Keratinocyte (primary cell): Measurements from ENCODE around the gene KLK6. TPM values are rescaled to one million over a fixed set of nuclear protein-coding genes. Genes with fewer than 3 reads are reported as not detected.

Experiments
- DNase-seq: peaks from one replicate; pipeline ENCODE4 v3.0.0-alpha.2; 2011; ENCODE audit warnings: low read depth, missing footprints, low spot score
- FAIRE-seq: peaks from 2 replicates; lab custom pipeline; 2011; peaks lifted over from hg19 to GRCh38; lab: Jason Lieb, UNC
- H2AFZ ChIP-seq: 2 replicates; pipeline ENCODE4 v1.6.0; 2012; ENCODE audit warnings: low read length, control low read depth, inconsistent platforms; ENCODE audit not compliant: control insufficient read depth
- H3K27ac ChIP-seq: 2 replicates; pipeline ENCODE4 v1.5.1; 2011; ENCODE audit warnings: low read length; ENCODE audit not compliant: control insufficient read depth, insufficient read depth
- H3K27me3 ChIP-seq: 3 replicates; pipeline ENCODE4 v1.6.0; 2011; ENCODE audit warnings: low read length; ENCODE audit not compliant: control insufficient read depth, insufficient read depth; ENCODE audit errors: extremely low read depth
- H3K36me3 ChIP-seq, 2 experiments: 2 replicates in 1 of 2; 3 replicates in 1 of 2; pipeline ENCODE4 v1.5.1; 2011; ENCODE audit warnings: low read length in 2 of 2, mild to moderate bottlenecking in 1 of 2; ENCODE audit not compliant: control insufficient read depth in 2 of 2, insufficient read depth in 2 of 2; ENCODE audit errors: extremely low read depth in 1 of 2
- H3K4me1 ChIP-seq: 3 replicates; pipeline ENCODE4 v1.5.1; 2011; ENCODE audit warnings: low read length; ENCODE audit not compliant: control insufficient read depth, insufficient read depth; ENCODE audit errors: extremely low read depth
- H3K4me2 ChIP-seq: 3 replicates; pipeline ENCODE4 v1.6.0; 2011; ENCODE audit warnings: low read depth, low read length; ENCODE audit not compliant: control insufficient read depth, insufficient read depth; ENCODE audit errors: extremely low read depth
- H3K4me3 ChIP-seq, 3 experiments: fragments of 200-600 bp in 1 of 3; sonication (generic) in 1 of 3; 2 replicates in 2 of 3; 3 replicates in 1 of 3; pipeline ENCODE4 v1.5.1; 2011 to 2016; ENCODE audit warnings: low read length in 3 of 3, mild to moderate bottlenecking in 3 of 3, control low read depth in 2 of 3, inconsistent platforms in 1 of 3, low read depth in 1 of 3, mixed read lengths in 1 of 3, mixed run types in 1 of 3, moderate library complexity in 1 of 3; ENCODE audit not compliant: control insufficient read depth in 2 of 3, insufficient read depth in 2 of 3; ENCODE audit errors: extremely low read depth in 1 of 3
- H3K79me2 ChIP-seq: 2 replicates; pipeline ENCODE4 v1.6.0; 2012; ENCODE audit warnings: low read length; ENCODE audit not compliant: control insufficient read depth, insufficient read depth
- H3K9ac ChIP-seq: 3 replicates; pipeline ENCODE4 v1.6.0; 2011; ENCODE audit warnings: low read length; ENCODE audit not compliant: control insufficient read depth, insufficient read depth; ENCODE audit errors: extremely low read depth
- H3K9me1 ChIP-seq: 3 replicates; pipeline ENCODE4 v1.6.0; 2011; ENCODE audit warnings: low read length; ENCODE audit not compliant: control insufficient read depth, insufficient read depth; ENCODE audit errors: extremely low read depth
- H3K9me3 ChIP-seq: 2 replicates; pipeline ENCODE4 v1.5.1; 2012; ENCODE audit warnings: low read depth, low read length; ENCODE audit not compliant: control insufficient read depth
- H4K20me1 ChIP-seq: 3 replicates; pipeline ENCODE4 v1.6.0; 2011; ENCODE audit warnings: low read length; ENCODE audit not compliant: control insufficient read depth, insufficient read depth; ENCODE audit errors: extremely low read depth
- EZH2 ChIP-seq: IDR thresholded peaks from one replicate; pipeline ENCODE4 v1.6.1; 2012; ENCODE audit warnings: inconsistent platforms, mild to moderate bottlenecking, low read length, moderate library complexity
- dilution Hi-C: fragments of 300-500 bp; cut with MboI; formaldehyde crosslinking; loops from one replicate; pipeline ENCODE4 v1.7.0; 2020; ENCODE audit warnings: low sequenced_read_pairs; ENCODE audit not compliant: extremely low pct_ligation_motif_present
- polyA plus RNA-seq, 5 experiments: library from polyadenylated mRNA; depleted of rRNA in 3 of 5; stranded (reverse) in 3 of 5; stranded (forward) in 1 of 5; unstranded in 1 of 5; fragments of >200 nt; gene quantifications; 1 replicate in 1 of 5; 2 replicates in 3 of 5; 3 replicates in 1 of 5; pipeline versions ENCODE4 v1.2.1 to v1.2.3, GENCODE V29; 2011 to 2012; ENCODE audit warnings: missing spikeins in 2 of 5, low read depth in 1 of 5, low replicate concordance in 1 of 5
- TF ChIP-seq, protein P1 (sequence below), 3 experiments: IDR thresholded peaks in 1 of 3; conservative IDR thresholded peaks in 1 of 3; optimal IDR thresholded peaks in 1 of 3; 2 replicates in 2 of 3; 3 replicates in 1 of 3; pipeline versions ENCODE3 to v1.5.1; 2011; ENCODE audit warnings: low read length in 3 of 3, mild to moderate bottlenecking in 3 of 3, moderate library complexity in 2 of 3, control low read depth in 1 of 3, inconsistent platforms in 1 of 3; ENCODE audit not compliant: insufficient read depth in 2 of 3; ENCODE audit errors: extremely low read depth in 1 of 3

Gene KLK6
- polyA plus RNA-seq, 1 donor (not counting 4 experiments of a cell fraction or from before 2014, with no cell fraction given): 1.9 TPM

DNA sequence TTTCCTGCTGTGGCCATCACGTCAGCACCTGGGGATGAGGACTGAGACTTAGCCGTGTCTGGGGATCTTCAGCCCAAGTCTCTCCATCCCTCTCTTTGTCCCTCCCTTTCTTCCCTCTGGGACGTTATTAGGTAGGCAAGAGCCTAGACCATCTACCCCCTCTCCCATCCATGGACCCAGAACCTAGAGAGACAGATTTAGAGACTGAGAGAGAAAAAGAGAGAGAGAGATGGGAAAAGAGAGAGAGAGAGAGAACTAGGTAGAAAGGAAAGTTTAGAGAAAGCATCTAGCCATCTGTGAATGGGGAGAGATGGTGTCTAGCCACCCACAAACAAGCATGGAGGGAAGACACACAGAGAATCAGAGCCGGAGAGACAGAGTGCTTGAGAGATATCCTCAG is 58.7 kb downstream of the KLK6 start:
- Histone ChIP-seq H3K36me3 (no peaks in the 10 kb centered on the region), H3K79me2 (no peaks in the 10 kb centered on the region), H3K4me2 (no peak overlapping the region), H3K4me1 (no peaks in the 10 kb centered on the region), H3K27ac (no peak overlapping the region), H3K9me3 (no peaks in the 10 kb centered on the region), H2AFZ (no peak overlapping the region), H3K9me1 (no peaks in the 10 kb centered on the region), H3K4me3 (no peak overlapping the region), H4K20me1 (no peaks in the 10 kb centered on the region), H3K9ac (no peak overlapping the region), H3K27me3 (peaks cover 66% of the 10 kb centered on the region)
- TF ChIP-seq, protein P1, sequence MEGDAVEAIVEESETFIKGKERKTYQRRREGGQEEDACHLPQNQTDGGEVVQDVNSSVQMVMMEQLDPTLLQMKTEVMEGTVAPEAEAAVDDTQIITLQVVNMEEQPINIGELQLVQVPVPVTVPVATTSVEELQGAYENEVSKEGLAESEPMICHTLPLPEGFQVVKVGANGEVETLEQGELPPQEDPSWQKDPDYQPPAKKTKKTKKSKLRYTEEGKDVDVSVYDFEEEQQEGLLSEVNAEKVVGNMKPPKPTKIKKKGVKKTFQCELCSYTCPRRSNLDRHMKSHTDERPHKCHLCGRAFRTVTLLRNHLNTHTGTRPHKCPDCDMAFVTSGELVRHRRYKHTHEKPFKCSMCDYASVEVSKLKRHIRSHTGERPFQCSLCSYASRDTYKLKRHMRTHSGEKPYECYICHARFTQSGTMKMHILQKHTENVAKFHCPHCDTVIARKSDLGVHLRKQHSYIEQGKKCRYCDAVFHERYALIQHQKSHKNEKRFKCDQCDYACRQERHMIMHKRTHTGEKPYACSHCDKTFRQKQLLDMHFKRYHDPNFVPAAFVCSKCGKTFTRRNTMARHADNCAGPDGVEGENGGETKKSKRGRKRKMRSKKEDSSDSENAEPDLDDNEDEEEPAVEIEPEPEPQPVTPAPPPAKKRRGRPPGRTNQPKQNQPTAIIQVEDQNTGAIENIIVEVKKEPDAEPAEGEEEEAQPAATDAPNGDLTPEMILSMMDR (optimal IDR thresholded peaks at IDR 0.05 in 1 of 3, IDR thresholded peaks at IDR 0.05 in 1 of 3, conservative IDR thresholded peaks at IDR 0.05 in 1 of 3; ENCODE audit: extremely low read depth in 1 of 3, insufficient read depth in 2 of 3, low read length in 3 of 3): no peak
- TF ChIP-seq EZH2: no peak
- FAIRE-seq (no peak), DNase-seq (no peak)
- dilution Hi-C loops: no loop called here

DNA sequence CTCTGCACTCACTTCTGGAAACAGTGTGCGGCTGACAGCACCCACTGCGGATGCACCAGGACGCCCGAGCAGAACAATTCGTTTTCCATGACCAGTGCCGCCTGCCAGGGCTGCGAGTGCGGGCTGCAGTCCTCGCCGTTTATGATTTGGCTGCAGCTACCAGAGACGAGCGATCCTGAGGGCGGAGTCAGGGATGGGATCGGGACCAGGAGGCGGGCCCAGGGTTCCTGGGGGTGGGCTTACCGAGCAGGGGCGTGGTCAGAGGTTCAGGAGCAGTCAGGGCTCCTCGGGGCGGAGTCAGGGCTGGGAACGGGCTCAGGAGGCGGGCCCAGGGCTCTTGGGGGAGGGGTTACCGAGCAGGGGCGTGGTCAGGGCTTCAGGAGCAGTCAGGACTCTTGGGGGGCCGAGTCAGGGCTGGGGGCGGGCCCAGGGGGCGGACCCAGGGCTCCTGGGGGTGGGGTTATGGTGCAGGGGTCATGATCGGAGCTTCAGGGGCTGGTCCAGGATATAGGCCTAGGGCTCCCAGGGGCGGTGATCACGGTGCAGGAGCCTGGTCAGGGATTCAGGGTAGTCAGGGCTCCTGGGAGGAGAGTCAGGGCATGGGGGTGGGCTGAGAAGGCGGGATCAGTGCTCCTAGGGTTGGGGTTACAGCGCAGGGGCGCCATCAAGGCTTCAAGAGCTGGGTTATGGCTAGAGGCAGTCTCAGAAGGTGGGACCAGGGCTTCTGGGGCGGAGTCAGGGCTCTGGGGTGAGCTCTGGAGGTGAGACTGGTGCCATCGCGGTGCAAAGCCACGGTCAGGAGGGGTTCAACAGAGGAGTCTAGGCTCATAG is 59.9 kb downstream of the KLK6 start:
- no peak overlapping the region for H3K9ac ChIP-seq
- no peaks in the 10 kb centered on the region for H3K9me1 ChIP-seq
- H3K4me1 ChIP-seq: no peaks in the 10 kb centered on the region
- dilution Hi-C loops: no loop called here
- no peaks in the 10 kb centered on the region for H4K20me1 ChIP-seq
- no peaks in the 10 kb centered on the region for H3K36me3 ChIP-seq
- H3K9me3 ChIP-seq: no peaks in the 10 kb centered on the region
- no peak overlapping the region for H3K4me3 ChIP-seq
- no peaks in the 10 kb centered on the region for H3K79me2 ChIP-seq
- H3K27ac ChIP-seq: no peak overlapping the region
- DNase-seq (no peak), FAIRE-seq (no peak)
- H3K4me2 ChIP-seq: peak overlapping the region; percentile 57
- peaks cover 58% of the 10 kb centered on the region for H3K27me3 ChIP-seq
- TF ChIP-seq EZH2: no peak
- TF ChIP-seq, protein P1 (optimal IDR thresholded peaks at IDR 0.05 in 1 of 3, IDR thresholded peaks at IDR 0.05 in 1 of 3, conservative IDR thresholded peaks at IDR 0.05 in 1 of 3; ENCODE audit: extremely low read depth in 1 of 3, insufficient read depth in 2 of 3, low read length in 3 of 3): no peak
- no peak overlapping the region for H2AFZ ChIP-seq

Other genes starting within 250 kb of the KLK6 start
- gene SHANK1, start 249.8 kb downstream of the KLK6 start, polyA plus RNA-seq: 0.10 to 0.82 TPM (median 0.51 TPM) in 3 replicates
- 0.56 to 1.2 TPM (median 0.67 TPM) in 3 replicates for gene CLEC11A, start 246.2 kb downstream of the KLK6 start, polyA plus RNA-seq
- gene GPR32, start 199.1 kb downstream of the KLK6 start, polyA plus RNA-seq: not detected in 3 replicates
- not detected in 3 replicates for gene ACP4, start 179.2 kb downstream of the KLK6 start, polyA plus RNA-seq
- gene KLK1, start 145.8 kb downstream of the KLK6 start, polyA plus RNA-seq: 0.10 to 0.39 TPM (median 0.31 TPM) in 3 replicates
- not detected in 3 replicates for gene KLK15, start 136.0 kb downstream of the KLK6 start, polyA plus RNA-seq
- gene KLK3, start 114.7 kb downstream of the KLK6 start, polyA plus RNA-seq: not detected in 3 replicates
- gene KLK2, start 96.2 kb downstream of the KLK6 start, polyA plus RNA-seq: 0.07 to 0.14 TPM in 2 of 3 replicates, not detected in the other
- gene KLK4, start 58.2 kb downstream of the KLK6 start, polyA plus RNA-seq: not detected in 3 replicates
- 425 to 882 TPM (median 477 TPM) in 3 replicates for gene KLK5, start 16.6 kb downstream of the KLK6 start, polyA plus RNA-seq
- gene KLK7, start 14.3 kb upstream of the KLK6 start, polyA plus RNA-seq: 22.4 to 33.8 TPM (median 29.2 TPM) in 3 replicates
- gene KLK8, start 32.0 kb upstream of the KLK6 start, polyA plus RNA-seq: 88.8 to 232 TPM (median 118 TPM) in 3 replicates
- gene KLK10, start 50.1 kb upstream of the KLK6 start, polyA plus RNA-seq: 56.3 to 97.5 TPM (median 95.3 TPM) in 3 replicates
- gene KLK11, start 57.0 kb upstream of the KLK6 start, polyA plus RNA-seq: 12.8 to 39.0 TPM (median 18.0 TPM) in 3 replicates
- gene KLK12, start 65.4 kb upstream of the KLK6 start, polyA plus RNA-seq: not detected in 3 replicates
- 2.0 to 4.4 TPM (median 2.8 TPM) in 3 replicates for gene KLK13, start 95.5 kb upstream of the KLK6 start, polyA plus RNA-seq
- 0.05 to 0.63 TPM (median 0.10 TPM) in 3 replicates for gene KLK14, start 113.3 kb upstream of the KLK6 start, polyA plus RNA-seq
- 1.9 to 3.9 TPM (median 2.3 TPM) in 3 replicates for gene CTU1, start 138.8 kb upstream of the KLK6 start, polyA plus RNA-seq
- gene SIGLEC9, start 155.3 kb upstream of the KLK6 start, polyA plus RNA-seq: not detected in 3 replicates
- gene SIGLEC7, start 172.7 kb upstream of the KLK6 start, polyA plus RNA-seq: not detected in 3 replicates